ENCODE data around the gene RTRAF. TPM values are rescaled to one million over a fixed set of nuclear protein-coding genes. Genes with fewer than 3 reads are reported as not detected.

Gene RTRAF
- total RNA-seq, 4 donors from 2014 or later: 28.2 to 63.5 (median 54.4) TPM

- DNase-seq (ENCODE audit: low spot score in 2 of 2): no peak
- TF ChIP-seq CTCF (IDR thresholded peaks at IDR 0.05): no peak
- TF ChIP-seq POLR2AphosphoS5 (IDR thresholded peaks at IDR 0.05): no peak
- no peak for TF ChIP-seq POLR2A (IDR thresholded peaks at IDR 0.05)
- TF ChIP-seq EP300 (IDR thresholded peaks at IDR 0.05): no peak
- H3K9me3 ChIP-seq: no peaks in the 10 kb centered on the region
- no peak overlapping the region for H3K4me3 ChIP-seq
- H3K27ac ChIP-seq: peak overlapping the region; percentile 7
- no peaks in the 10 kb centered on the region for H3K36me3 ChIP-seq
- H3K4me1 ChIP-seq: no peaks in the 10 kb centered on the region
- WGBS: 48% methylated on average over 7 of the region's 7 CpGs
- H3K27me3 ChIP-seq: no peaks in the 10 kb centered on the region
Observed at GRCh38 chr14:52032204-52032801, 43.0 kb downstream of the RTRAF start.

DNA sequence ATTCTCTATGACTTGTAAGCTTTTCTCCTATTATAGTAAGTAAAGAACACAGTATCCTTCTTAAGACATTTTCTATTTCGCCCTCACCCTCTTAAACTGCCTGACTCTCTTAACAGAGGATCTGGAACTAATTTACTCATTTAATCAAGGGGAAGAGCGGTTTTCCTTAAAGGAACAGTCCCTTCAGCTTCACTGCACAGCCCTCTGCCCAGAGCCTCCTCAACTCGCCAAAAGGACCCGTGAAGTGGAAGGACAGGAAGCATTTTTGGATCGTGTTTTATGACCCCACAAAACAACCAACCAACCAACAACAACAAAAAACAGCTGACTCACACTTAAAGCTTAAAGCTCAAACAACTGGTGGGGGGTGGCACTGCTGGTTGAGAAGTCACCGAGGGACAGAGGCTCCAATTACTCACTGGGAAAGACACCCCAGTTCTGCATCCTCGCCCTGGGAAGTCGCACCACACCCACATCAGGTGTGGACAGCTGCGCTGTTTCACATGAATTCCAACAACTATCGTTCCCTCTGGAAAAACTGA, 43.8 kb downstream of the RTRAF start:
- WGBS: 28% methylated on average over 10 of the region's 10 CpGs
- peak overlapping the region; percentile 23 for H3K27ac ChIP-seq
- H3K4me1 ChIP-seq: no peaks in the 10 kb centered on the region
- DNase-seq (ENCODE audit: low spot score in 2 of 2): no peak
- no peaks in the 10 kb centered on the region for H3K27me3 ChIP-seq
- no peak overlapping the region for H3K4me3 ChIP-seq
- TF ChIP-seq POLR2AphosphoS5 (IDR thresholded peaks at IDR 0.05) (no peak), EP300 (IDR thresholded peaks at IDR 0.05) (no peak), POLR2A (IDR thresholded peaks at IDR 0.05) (no peak), CTCF (IDR thresholded peaks at IDR 0.05) (no peak)
- H3K9me3 ChIP-seq: no peaks in the 10 kb centered on the region
- H3K36me3 ChIP-seq: no peaks in the 10 kb centered on the region

DNA sequence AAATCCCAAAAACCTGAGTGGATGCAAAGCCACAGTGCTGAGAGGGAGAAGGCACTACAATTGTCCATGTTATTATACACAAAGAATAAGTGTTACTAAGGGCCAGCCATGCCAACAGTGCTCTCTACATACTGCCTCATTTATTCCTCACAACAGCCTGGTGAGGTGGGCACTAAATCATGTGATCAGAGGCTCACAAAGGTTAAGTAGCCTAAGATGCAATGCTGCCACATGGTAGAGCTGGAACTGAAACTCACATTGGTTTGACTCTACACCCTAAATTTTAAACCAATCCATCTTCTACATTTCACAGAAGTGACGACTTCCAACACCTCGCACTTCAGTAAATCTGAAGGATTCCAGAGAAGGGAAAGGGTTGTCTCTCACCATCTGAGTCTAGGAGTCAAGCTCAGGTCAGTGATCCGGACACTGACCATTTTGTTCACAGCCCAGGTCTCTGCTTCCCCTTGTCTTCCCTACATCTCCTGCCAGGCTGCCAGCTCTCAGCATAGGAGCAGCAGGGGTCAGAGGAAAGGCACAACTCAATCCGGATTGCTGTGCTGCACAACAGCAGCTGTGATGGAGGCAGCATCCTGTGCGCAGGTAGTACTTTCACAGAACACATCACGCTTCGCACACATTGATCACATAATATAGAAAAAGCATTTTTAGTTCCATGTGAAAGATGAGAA, 49.9 kb downstream of the RTRAF start:
- peaks cover 11% of the 10 kb centered on the region for H3K4me1 ChIP-seq
- H3K27ac ChIP-seq: no peak overlapping the region
- no peaks in the 10 kb centered on the region for H3K27me3 ChIP-seq
- H3K4me3 ChIP-seq: no peak overlapping the region
- H3K9me3 ChIP-seq: no peaks in the 10 kb centered on the region
- no peak for DNase-seq (ENCODE audit: low spot score in 2 of 2)
- H3K36me3 ChIP-seq: no peaks in the 10 kb centered on the region
- 93% methylated on average over 7 of the region's 7 CpGs for WGBS
- no peak for TF ChIP-seq CTCF (IDR thresholded peaks at IDR 0.05)
- no peak for TF ChIP-seq POLR2A (IDR thresholded peaks at IDR 0.05)
- no peak for TF ChIP-seq EP300 (IDR thresholded peaks at IDR 0.05)

DNA sequence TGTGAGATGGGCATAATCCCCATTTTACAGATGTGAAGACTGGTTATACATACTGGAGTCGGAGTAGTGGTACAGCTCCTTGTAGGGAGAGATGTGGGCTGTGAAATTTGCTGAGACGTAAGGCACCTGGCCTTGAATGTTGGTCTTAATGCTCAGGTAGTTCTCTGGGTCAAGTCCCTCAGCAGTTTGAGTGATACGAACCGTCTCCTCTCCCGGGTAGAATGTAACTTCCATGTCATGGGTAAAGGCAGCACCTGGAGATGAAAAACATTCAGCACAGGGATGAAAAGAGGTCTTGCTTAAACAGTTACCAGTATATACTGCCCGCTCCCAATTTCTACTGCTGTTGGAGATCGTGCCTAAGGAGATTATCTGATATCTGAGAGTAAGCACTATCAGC, 51.3 kb downstream of the RTRAF start:
- TF ChIP-seq EP300 (IDR thresholded peaks at IDR 0.05) (no peak), CTCF (IDR thresholded peaks at IDR 0.05) (no peak), POLR2AphosphoS5 (IDR thresholded peaks at IDR 0.05) (no peak), POLR2A (IDR thresholded peaks at IDR 0.05) (no peak)
- DNase-seq (ENCODE audit: low spot score in 2 of 2): no peak
- H3K36me3 ChIP-seq: no peaks in the 10 kb centered on the region
- no peak overlapping the region for H3K27ac ChIP-seq
- no peak overlapping the region for H3K4me3 ChIP-seq
- H3K4me1 ChIP-seq: peaks cover 11% of the 10 kb centered on the region
- H3K9me3 ChIP-seq: no peaks in the 10 kb centered on the region
- WGBS: 96% methylated on average over 7 of the region's 7 CpGs
- H3K27me3 ChIP-seq: no peaks in the 10 kb centered on the region
